SKM-1 treated with dmso at 0.1 percent for 144 hours (cell line): Measurements from ENCODE around the gene STK32C.

Source experiments
- DNase-seq: peaks from one replicate; lab custom pipeline; 2025; ENCODE audit not compliant: unreplicated experiment; lab: John Stamatoyannopoulos, UW

Gene STK32C

DNA sequence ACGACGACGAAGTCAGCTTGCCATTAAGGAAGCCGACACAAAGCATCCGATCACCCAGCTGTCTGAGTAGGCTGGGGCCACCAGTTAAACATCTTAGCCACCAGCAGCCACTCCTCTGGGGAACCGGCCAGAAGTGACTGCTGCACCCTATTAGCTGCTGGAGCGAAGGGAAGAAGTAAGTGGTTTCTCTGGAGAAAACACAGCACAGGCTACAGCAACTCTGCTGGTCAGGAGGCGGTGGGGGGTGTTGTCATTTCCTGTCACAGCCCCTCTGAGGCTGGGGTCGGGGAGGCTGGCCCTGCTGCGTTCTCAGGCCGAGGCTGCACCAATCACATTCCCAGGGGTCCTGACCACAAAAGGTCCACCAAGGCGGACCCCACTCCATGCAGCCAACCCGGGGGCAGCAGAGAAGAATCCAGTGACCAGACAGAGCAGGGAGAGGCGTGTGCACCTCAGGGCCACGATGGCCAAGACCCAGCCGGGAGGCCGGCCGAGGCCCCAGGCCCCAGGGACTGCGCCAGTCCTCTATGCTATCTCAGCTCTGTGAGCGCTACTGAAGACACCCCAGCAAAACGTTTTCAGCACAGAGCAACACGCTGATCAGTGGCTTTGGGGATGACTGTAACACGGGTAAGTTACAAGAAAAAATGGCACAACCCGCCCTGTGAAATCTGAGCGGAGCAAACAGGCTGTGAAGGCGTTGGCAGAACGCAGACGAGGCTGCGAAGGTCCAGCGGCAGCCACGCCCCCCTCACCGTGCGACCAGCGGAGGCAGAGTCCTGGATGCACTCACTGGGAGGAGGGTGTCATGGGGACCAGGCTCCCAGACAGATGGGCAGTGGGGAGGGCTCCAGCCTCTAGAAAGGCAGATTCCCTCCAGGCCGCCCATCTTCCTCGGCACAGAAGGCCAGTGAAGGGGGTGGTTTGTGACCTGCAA, 24.8 kb downstream of the STK32C start:
- no peak for DNase-seq

DNA sequence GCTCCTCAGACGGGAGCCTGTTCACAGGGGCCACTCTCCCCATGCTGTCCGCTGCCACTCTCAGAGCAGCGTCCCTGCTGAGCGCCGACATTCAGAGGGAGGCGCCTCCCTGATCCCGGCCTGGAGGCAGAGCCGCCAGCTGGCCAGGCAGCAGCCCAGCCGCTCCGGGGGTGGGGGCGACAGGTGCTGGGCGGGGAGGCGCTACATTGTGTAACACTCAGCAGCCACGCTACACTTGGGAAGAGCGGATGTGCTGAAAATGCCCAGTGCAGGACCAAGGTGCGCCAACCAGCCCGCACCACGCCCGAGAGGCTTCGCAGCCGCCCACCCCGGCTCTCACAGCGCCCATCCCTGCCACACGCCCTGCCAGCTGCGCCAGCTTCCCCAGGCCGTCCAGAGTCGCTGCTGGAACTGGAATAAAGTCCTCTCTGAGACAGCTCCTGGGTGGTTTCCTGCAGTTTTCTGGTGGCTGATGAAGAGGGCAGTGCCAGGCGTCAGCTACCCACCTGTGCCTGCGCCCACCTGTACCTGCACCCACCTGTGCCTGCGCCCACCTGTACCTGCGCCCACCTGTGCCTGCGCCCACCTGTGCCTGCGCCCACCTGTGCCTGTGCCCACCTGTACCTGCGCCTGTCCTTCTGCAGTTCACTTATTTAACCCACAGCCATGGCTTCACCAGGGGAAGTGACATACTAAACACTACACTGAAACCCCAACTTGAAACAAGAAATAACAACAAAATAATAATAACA, 25.7 kb downstream of the STK32C start:
- DNase-seq = no peak

DNA sequence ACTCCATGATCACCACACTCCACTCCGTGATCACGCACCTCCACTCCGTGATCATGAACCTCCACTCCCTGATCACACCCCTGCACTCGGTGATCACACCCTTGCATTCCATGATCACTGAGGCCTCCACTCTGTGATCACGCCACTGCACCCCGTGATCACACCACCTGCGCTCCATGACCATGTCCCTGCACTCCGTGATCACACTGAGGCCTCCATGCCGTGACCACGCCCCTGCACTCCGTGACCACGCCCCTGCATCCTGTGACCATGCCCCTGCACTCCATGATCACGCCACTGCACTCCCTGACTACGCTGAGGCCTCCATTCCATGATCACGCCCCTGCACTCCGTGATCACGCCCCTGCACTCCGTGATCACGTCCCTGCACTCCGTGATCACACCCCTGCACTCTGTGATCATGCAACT, 27.1 kb downstream of the STK32C start:
- no peak for DNase-seq

DNA sequence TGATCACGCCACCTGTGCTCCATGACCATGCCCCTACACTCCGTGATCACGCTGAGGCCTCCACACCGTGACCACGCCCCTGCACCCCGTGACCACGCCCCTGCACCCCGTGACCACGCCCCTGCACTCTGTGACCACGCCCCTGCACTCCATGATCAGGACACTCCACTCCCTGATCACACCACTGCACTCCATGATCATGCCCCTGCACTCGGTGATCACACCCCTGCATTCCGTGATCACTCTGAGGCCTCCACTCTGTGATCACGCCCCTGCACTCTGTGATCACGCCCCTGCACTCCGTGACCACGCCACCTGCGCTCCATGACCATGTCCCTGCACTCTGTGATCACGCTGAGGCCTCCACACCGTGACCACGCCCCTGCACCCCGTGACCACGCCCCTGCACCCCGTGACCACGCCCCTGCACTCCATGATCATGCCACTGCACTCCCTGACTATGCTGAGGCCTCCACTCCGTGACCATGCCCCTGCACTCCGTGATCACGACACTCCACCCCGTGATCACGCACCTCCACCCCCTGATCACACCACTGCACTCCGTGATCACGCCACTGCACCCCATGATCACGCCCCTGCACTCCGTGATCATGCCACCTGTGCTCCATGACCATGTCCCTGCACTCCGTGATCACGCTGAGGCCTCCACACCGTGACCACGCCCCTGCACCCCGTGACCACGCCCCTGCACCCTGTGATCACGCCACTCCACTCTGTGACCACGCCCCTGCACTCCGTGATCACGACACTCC, 27.7 kb downstream of the STK32C start:
- DNase-seq = no peak

DNA sequence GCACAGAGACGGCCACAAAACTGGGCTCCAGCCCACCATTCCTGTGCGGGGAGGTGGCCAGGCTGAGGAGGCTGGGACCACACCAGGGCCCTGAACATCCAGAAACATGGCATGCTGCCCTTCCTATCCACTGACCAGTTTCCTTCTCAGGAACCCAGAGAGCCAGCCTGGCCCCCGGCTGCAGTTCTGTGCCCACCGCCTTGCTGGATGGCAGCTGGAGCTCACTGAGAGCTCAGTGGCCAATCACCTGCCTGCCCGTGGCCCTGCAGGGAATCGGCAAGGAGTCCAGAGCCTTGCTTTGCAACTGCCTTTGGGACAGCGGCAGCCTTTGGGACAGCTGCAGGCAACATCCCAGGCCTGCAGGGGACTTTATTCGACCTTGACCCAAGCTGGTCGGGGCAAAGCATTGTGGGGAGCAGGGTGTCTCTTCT, 30.4 kb downstream of the STK32C start:
- no peak for DNase-seq

DNA sequence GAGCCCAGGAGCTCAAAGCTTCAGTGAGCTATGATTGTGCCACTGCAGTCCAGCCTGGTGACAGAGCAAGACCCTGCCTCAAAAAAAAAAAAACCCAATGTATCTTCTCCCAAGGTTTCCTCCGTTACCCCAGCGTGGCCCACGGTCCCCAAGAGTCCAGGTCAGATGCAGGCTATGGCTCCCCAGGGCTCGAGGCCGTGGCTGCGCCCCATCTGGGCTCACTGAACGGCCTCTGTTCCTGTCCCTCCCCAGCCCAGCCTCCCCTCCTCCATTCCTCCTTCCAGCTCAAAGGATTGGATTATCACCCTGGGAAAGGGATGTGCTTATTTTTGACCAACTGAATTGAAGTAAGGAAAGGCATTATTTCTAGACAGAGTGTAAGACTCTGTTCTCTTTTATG, 31.0 kb downstream of the STK32C start:
- DNase-seq = no peak

DNA sequence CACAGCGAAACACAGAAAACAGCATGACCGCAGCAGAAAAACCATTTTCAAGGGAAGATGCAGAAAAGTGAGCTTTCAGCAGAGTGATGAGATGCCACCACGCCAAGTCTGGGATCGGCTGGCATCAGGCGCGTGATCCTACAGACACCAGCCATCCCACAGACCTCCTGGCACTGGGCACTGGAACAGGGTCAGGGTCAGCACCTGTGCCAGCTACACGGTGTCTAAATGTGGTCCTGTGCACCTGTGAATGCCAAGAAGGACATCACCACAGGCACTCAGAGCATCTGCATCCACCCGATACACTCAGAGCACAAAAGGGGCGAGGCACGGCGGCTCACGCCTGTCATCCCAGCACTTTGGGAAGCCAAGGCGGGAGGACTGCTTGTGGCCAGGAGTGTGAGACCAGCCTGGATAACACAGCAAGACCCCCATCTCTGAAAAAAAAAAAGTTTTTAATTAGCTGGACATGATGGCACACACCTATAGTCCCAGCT, 31.5 kb downstream of the STK32C start:
- DNase-seq = no peak

DNA sequence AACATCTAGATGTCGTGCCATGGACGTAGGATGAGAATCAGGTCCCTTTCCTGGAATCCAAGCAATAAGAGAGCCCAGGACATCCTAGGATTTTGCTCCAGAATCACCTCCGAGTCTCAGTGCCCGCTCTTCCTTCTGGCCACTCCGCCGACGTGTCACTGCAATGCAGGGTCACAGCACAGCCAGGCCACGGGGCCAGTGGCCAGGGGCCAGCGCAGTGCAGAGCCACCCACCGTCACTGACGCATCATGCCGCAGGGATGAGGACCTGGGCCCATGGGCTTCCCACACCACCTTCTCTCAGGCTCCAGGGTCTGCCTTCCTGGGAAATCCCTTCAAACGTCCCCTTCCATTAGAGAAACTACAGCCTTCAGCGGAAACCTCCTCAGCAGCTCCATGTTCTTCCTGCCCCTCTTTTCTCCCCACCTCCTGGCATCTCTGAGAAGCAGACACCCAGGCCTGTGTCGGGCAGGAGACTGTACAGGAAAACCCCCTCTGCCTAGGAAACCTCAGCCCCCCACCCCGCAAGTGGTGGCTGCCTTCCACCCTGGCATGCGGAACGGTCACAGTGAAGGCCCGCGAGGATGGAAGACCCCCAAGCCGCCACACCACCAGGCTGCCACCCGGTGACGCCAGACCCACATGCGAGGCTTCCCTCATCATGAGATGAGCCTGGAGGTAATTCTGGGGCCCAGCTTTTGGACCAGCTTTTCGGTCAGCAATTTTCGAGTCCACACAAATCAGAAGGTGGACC, 32.1 kb downstream of the STK32C start:
- no peak for DNase-seq

DNA sequence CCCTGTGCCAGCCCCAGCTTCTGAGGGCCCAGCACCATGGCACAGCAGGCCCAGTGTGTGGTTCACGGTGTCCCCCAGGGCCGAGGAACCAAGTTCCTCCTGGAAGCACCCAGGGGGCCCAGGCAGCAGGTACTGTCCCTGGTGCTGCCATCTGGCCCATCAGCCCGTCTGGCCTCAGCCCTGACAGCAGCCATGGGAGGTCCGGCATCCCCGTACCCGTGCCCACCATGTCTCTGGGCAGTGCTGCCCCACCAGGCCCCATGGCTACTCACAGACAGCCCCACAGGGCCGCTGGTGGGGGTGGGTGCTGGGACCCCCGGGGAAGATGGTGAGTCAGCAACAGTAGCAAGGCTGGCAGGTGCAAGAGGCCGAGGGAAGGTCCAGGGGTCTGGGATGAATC, 32.8 kb downstream of the STK32C start:
- DNase-seq = no peak

DNA sequence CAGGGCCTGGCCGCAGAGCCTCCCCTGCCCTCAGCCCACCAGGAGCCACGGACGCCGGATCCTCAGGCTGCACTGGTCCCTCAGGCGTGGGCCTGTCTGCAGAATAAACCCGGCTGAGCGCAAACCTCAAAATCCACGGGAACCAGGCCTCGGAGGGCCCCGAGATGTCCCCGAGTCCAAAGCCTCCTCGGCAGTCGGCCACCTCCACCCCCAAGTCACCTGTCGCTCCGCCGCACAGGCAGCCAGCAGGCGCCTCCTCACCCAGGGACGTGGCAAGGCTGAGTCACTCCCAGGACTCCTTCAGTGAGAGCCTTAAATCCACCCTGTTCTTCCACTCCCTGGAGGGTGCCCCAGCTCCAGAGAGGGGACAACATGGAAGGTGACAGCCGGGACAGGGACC, 33.2 kb downstream of the STK32C start:
- no peak for DNase-seq

DNA sequence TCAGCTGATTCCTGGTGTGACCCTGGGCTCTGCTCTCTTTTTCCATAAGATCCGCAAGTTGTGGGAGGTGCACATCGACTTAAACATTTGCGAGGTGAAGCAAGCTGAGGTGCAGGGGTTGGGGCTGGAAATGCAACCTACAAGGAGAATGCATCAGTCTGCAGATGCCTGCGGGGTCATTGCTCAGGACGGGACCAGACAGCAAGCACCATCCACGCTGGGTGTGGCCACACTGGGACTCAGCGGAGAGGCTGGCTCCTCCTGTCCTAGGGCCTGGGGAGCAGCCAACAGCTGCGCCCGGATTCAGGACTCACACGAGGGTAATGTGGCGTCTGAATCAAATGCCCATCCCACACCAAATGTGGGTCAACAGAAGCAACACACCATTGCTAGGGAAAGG, 33.8 kb downstream of the STK32C start:
- DNase-seq = no peak

DNA sequence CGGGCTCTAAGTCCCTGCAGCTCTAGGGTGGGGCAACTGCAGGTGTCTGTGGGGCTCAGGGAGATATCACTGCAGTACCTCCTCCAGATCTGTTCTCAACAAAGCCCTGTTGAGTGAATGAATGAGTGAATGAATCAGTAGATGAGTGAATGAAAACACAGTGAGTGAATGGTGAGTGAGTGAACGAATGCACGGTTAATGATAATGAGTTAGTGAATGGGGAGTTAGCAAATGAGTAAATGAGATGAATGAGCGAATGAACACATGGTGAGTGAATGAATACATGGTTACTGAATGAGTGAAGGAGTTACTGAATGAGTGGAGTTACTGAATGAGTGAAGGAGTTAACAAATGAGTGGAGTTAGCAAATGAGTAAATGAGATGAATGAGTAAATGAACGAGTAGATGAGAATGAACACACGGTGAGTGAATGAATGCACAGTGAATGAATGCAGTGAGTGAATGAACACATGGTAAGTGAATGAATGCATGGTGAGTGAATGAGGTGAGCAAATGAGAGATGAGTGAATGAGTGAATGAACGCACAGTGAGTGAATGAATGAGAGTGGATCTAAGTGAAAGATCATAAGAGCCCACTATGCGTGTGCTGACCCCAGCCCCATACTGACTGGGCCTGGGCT, 34.3 kb downstream of the STK32C start:
- DNase-seq = no peak

DNA sequence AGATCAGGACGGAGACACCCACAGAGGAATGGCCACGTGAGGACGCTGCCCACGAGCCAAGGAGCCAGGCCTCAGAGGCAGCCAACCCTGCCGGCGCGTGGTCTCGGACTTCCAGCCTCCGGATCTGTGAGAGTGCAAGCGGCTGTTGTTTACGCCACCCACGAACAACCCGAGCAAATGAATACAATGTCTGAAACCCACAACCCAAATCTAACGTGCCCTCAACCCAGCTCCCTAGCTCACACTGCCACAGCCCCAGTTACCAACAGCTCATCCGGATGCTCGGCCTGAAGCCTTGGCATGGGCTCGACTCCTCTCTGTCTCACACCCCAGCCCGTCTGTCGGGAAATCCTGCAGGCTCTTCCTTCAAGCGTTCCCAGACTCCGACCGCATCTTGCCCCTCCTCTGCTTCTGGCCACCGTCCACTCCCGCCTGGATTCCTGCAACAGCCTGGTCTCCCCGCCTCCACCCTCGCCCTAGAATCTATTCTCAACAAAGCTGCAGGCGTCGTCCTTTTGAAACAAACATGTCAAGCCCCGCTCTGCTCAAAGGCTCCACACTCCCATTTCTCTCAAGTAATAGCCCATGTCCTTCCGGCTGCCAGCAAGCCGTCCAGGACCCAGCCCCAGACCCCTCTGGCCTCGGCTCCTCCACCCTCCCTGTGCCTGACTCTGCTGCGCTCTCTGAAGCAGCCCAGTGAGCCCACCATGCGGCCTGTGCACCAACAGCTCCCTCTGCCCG, 35.3 kb downstream of the STK32C start:
- no peak for DNase-seq

DNA sequence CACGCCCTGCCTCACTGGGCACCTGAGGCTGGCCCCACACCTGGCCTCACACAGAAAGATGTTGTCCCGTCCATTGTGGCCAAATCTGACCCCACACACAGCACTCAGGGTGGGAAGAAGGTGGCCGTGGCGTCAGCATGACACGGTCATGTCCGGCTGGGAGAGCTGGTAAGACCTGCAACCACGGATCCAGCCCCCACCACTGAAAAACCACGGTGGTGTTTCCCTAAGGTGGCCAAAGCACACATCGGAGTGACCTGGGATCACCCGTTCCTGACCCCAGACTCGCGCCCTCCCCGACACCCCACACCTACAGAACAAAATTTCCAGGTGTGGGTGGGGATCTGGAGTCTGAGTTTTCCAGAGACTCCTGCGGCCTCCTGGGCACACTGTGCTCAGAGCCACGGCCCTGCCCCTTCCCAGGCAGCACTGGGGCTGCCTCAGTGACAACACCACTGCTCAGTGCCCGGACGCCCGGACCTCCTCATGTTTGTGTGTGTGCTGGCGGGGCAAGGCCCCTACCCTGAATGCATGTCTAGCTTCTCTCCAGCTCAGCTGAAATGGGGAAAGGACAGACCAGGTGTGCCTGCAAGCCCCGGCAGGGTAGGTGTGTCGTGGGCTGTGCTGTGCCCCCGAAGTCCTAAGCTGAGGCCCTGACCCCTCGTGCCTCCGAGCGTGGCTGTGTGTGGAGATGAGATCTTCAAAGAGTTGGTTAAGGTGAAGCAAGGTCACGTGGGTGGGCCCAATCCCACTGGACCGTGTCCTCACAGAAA, 36.1 kb downstream of the STK32C start:
- no peak for DNase-seq

DNA sequence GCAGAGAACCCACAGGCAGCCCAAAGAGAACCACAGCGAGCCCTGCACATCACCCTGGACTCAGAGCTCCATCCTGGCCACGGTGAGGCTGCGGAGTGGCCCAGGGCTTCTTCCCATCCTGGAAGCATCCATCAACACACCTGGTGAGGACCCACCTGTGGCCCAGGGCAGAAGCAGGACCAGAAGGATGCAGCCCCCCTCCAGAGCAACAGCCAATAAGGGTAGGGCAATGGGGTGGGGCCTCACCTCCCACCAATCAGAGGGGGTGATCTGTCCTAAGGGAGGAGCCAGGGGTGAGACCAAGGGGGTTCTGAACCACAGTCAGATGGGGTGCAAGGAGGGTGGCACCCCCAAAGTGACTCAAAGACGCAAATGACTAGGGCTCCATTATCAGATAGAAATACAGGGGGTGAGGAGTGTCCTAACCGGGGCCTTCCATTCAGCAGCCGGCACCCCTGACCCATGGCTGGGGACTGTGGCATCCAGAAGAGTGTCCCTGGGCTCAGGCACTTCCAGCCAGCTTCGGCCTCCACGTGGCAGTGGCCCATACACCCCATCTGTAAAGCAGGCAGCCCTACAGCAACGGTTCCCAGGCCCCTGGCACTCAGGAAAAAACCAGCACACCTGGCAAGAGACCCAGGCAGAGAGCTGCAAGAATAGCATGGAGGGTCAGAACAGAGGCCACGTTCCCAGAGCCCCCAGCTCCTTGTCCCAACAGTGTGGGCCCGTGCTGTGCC, 36.9 kb downstream of the STK32C start:
- DNase-seq = no peak

DNA sequence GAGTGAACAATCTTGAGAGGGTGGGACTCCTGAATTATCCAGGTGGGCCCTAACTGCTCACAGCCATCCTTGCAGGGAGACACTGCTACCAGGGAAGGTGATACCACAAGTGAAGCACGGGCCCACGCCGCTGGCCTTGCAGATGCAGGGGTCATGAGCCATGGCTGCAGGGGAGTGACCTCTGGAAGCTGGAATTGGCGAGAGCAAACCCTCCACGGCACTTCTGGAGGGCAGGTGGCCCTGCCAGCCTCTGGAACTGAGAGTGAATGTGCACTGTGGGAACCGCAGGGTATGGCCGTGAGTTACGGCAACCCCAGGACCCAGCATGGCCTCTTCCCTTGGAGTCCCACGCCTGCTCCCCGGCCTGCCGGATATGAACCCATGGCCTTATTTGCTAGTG, 37.5 kb downstream of the STK32C start:
- no peak for DNase-seq

DNA sequence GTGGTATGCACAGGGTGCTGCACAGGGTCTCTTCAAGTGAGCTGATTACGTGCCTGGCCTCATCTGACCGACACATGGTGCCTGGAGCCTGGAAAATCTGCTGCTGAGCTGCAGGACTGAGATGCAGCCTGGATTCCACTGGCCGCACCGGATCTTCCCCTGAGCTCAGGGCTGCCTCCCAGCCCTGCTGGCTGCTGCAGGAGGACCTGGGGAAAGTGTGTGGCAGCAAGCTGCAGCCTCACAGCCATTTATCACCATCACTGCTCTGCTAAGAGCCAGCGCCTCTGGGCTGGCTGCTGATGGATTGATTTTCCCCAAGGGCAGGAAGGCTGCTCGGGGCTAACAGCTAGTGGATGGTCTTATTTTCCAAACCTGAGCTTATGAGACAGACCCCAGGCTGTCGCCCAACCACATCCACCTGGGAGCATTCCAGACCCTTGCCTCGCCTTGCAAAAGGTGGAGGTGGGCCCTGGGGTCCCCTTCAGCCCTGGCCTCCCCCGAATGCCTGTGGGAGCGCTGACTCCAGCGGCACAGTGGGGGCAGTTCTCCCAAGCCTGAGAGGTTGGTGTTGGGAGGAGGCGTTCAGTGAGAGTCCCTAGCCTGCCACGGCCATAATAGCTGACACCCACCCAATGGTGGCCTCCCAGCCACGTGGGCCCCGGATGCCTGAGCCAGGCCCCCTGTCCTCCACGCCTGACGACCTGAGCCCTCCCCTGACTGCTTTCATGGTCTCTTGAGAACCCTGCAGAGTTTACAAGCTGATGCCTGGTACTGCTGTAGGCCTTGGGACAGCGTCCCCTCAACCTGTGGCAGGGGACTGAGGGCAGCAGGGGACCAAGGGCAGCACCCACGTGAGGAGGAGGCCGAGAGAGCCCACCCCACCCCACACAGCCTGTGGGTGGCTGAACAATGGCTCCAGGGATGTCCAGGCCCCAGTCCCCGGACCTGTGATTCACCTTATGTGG, 38.2 kb downstream of the STK32C start:
- DNase-seq = no peak
